ENCODE data around the gene KDELR3.
A peak's percentile ranks its signal among the peaks of the same experiment; 100 is the strongest.
"Not testable (repeated sequence)": the region's sequence is repeated elsewhere in the genome, so short reads cannot be mapped to it uniquely, and the experiment has no call there.

Gene KDELR3

GRCh38 chr22:38456841-38457699 lies 10.8 kb upstream of the KDELR3 start:
- no peak for DNase-seq (ENCODE audit: low read depth)

GRCh38 chr22:38460426-38460840 lies 7.5 kb upstream of the KDELR3 start:
- DNase-seq (ENCODE audit: low read depth): no peak

- DNase-seq (ENCODE audit: low read depth): no peak
These were observed 6.9 kb upstream of the KDELR3 start for GRCh38 chr22:38461057-38461413.

GRCh38 chr22:38461414-38462081 lies 6.3 kb upstream of the KDELR3 start:
- DNase-seq (ENCODE audit: low read depth): peak; percentile 37

GRCh38 chr22:38462960-38463784 lies 4.7 kb upstream of the KDELR3 start:
- DNase-seq (ENCODE audit: low read depth): no peak

- no peak for DNase-seq (ENCODE audit: low read depth)
These were observed 2.8 kb upstream of the KDELR3 start for GRCh38 chr22:38464992-38465672.

- no peak for DNase-seq (ENCODE audit: low read depth)
These were observed 2.0 kb upstream of the KDELR3 start for GRCh38 chr22:38465673-38466490.

- DNase-seq (ENCODE audit: low read depth): no peak
These were observed 425 bp upstream of the KDELR3 start for GRCh38 chr22:38467438-38467903.

GRCh38 chr22:38468443-38469305 lies 778 bp downstream of the KDELR3 start:
- DNase-seq (ENCODE audit: low read depth): no peak

GRCh38 chr22:38469306-38469781 lies 1.4 kb downstream of the KDELR3 start:
- no peak for DNase-seq (ENCODE audit: low read depth)

GRCh38 chr22:38470179-38470578 lies 2.3 kb downstream of the KDELR3 start:
- not testable (repeated sequence) for DNase-seq (ENCODE audit: low read depth)

GRCh38 chr22:38471237-38471636 lies 3.3 kb downstream of the KDELR3 start:
- DNase-seq (ENCODE audit: low read depth): no peak

GRCh38 chr22:38474003-38474607 lies 6.2 kb downstream of the KDELR3 start:
- no peak for DNase-seq (ENCODE audit: low read depth)

- no peak for DNase-seq (ENCODE audit: low read depth)
These were observed 9.7 kb downstream of the KDELR3 start for GRCh38 chr22:38477585-38477984.

GRCh38 chr22:38479096-38479837 lies 11.4 kb downstream of the KDELR3 start:
- DNase-seq (ENCODE audit: low read depth): no peak

- no peak for DNase-seq (ENCODE audit: low read depth)
These were observed 13.4 kb downstream of the KDELR3 start for GRCh38 chr22:38481162-38481870.

- DNase-seq (ENCODE audit: low read depth): no peak
These were observed 14.0 kb downstream of the KDELR3 start for GRCh38 chr22:38481871-38482332.

Measured in GM04503 (cell line).